HG03457 (cell line): Measurements from ENCODE around the gene PRSS37.
"Not testable (repeated sequence)": the region's sequence is repeated elsewhere in the genome, so short reads cannot be mapped to it uniquely, and the experiment has no call there.

ENCODE experiments used
- ATAC-seq: cut with Tn5 transposase; IDR thresholded peaks from one replicate; pipeline ENCODE4 v1.9.1; 2021; ENCODE audit warnings: moderate number of reproducible peaks; ENCODE audit not compliant: unreplicated experiment

Gene PRSS37

DNA sequence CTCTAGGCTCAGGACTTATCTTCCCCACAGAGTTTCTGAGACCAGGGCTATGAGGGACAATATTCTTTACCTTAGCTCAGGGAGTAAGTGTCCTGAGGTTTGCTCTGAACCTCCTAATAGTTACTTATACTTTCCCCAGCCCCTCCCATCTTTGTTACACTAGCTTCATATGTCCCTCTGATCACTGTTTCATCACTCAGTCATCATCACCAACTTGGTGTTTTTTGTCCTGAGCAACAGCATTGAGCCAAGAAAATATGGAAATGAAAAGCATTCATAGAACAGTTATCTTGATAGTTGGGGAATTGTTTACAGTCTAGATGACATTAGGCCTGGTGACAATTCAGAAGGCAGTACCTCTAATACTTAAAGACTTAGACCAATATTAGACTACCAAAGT, at the start of gene PRSS37:
Gene PRSS37, minus strand, starts transcription at position 101 of the 400 bp plus-strand sequence. CDS start 436 bp downstream, outside the sequence.
- no peak for ATAC-seq

DNA sequence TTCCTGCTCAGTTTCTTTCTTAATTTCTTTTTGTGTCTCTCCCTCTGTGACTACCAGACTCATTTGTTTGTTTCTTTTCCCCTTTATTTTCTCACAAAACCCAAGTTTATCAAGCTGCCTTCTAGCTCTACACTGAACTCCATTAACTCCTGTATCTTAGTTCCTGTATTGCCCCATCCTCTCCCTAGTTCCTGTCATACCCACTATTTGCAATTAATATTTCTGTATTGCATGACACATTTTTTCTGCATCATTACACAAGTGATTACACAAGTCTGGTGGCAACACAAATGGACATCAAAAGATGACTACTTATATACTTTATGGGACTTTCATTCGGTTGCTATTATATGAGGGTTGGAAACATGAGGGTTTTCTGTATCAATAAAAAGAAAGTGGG, 48.0 kb upstream of the PRSS37 start:
- no peak for ATAC-seq

GRCh38 chr7:141884539-141885225, 43.4 kb upstream of the PRSS37 start:
- ATAC-seq: peak; percentile 52

GRCh38 chr7:141880960-141881359, 39.7 kb upstream of the PRSS37 start:
- no peak for ATAC-seq

GRCh38 chr7:141877365-141877764, 36.1 kb upstream of the PRSS37 start:
- no peak for ATAC-seq

- ATAC-seq: no peak
Measured at GRCh38 chr7:141876371-141876770, 35.1 kb upstream of the PRSS37 start.

GRCh38 chr7:141875453-141875852, 34.2 kb upstream of the PRSS37 start:
- ATAC-seq: no peak

- no peak for ATAC-seq
Measured at GRCh38 chr7:141874787-141875186, 33.5 kb upstream of the PRSS37 start.

- ATAC-seq: no peak
Measured at GRCh38 chr7:141872931-141873330, 31.6 kb upstream of the PRSS37 start.

DNA sequence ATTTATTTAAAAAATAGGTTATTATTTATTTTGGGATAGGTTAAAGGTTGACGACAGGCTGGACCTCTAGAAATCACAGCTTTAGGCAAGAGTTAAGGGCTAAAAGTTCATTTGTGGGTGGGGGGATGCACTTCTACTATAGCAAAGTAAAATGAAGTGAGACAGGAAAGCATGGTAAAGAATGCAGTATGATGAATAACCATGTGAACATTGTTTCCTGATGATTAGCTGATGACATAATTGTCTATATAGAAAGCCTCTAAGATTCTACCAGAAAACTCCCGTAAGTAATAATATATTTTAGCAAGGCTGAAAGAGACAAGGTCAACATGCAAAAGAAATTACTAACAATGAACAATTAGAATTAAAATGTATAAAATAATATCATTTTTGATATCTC, 25.7 kb upstream of the PRSS37 start:
- no peak for ATAC-seq

GRCh38 chr7:141864765-141865447, 23.6 kb upstream of the PRSS37 start:
- no peak for ATAC-seq

DNA sequence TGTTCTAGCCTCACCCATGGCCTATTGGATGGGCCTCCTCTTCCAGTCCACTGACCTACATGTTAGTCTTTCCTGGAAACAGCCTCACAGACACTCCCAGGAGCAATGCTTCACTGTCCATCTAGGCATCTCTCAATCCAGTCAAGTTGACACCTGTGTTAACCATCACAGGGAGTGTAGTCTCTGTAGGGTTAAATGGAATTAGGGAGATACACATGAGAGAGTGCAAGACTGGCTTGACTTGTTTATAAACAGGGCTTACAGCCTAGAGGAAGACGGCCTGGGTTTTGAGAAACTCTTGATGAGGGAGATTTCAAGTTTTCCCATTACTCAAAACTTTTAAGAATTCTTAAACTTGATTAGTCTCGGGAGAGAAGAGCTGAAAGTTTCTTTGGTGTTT, 18.9 kb upstream of the PRSS37 start:
- no peak for ATAC-seq

- no peak for ATAC-seq
Measured at GRCh38 chr7:141847996-141848395, 6.7 kb upstream of the PRSS37 start.

- no peak for ATAC-seq
Measured at GRCh38 chr7:141844256-141844655, 3.0 kb upstream of the PRSS37 start.

GRCh38 chr7:141842904-141843303, 1.6 kb upstream of the PRSS37 start:
- ATAC-seq: no peak

DNA sequence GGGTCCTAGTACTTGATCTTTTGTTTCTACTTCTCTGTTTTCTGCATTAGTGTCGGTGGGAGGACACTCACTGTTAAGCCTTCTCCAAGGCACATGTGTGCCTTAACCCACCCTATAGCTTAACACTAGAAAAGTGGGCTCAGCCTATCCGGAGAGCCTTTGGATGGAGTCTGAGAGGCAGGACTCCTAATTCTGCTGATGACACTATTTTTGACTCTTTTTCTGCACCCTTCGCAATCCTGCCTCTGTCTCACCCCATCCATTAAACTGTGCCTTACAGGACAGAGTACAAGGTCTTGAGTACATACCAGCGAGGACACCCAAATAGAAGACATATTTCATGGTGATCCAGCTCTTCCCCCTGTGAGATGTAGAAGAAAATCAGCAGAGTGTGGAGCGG, 577 bp downstream of the PRSS37 start:
- ATAC-seq: no peak

DNA sequence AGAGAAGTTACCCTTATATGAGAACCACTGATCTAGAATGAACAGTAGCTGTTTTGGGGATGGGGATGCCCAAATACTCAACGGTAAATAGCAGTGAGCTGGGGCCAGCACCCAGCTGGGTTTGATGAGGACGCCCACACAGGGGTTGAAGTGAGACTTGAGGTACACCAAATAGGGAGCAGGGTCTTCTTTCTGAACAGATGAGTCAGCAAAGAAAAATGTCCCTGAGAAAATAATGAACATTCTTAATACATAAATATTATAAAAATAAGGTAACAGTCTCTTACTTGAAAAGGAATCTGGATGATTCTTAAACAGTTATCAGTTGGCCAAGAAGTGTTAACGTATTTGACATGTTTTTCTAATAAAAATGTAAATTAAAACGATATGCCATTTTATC, 2.0 kb downstream of the PRSS37 start:
- no peak for ATAC-seq

DNA sequence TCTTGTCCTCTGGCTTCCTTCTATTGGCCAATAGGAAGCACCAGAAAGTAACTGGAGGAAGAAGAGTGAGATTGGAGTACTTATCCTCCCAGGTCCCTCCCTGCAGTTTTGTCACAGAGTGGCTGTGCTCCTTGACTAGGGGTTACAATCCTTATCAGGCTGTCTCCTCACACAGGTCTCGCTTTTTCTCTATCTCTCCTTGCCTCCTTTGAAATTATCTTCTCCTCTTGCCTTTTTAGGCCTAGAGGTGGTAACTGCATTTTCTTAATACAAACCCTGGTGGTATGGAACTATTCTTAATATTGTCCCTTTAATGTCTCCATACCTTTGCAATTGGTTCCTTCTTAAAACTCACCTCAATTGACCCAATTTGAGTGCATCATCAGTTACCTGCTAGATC, 2.7 kb downstream of the PRSS37 start:
- no peak for ATAC-seq

GRCh38 chr7:141837683-141838082, 3.6 kb downstream of the PRSS37 start:
- no peak for ATAC-seq

DNA sequence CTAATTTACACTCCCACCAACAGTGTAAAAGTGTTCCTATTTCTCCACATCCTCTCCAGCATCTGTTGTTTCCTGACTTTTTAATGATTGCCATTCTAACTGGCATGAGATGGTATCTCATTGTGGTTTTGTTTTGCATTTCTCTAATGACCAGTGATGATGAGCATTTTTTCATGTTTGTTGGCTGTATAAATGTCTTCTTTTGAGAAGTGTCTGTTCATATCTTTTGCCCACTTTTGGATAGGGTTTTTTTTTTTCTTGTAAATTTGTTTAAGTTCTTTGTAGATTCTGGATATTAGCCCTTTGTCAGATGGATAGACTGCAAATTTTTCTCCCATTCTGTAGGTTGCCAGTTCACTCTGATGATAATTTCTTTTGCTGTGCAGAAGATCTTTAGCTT, 18.9 kb downstream of the PRSS37 start:
- ATAC-seq: not testable (repeated sequence)

DNA sequence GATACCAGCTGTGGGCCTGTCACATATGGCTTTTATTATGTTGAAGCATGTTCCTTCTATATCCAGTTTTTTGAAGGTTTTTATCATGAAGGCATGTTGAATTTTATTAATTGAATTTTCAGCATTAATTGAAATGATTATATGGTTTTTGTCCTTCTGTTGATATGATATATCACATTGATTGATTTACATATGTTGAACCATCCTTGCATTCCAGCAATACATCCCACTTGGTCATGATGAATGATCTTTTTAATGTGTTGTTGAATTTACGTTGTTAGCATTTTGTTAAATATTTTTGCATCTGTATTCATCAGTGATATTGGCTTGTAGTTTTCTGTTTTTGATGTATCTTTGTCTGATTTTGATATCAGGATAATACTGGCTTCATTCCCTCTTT, 21.2 kb downstream of the PRSS37 start:
- ATAC-seq: no peak

GRCh38 chr7:141792526-141792925, 48.8 kb downstream of the PRSS37 start:
- ATAC-seq: no peak

GRCh38 chr7:141789917-141790316, 51.4 kb downstream of the PRSS37 start, which contains the start of gene TAS2R5:
TSS of gene TAS2R5 (plus strand) at chr7:141790217. CDS start at chr7:141790362, 145 bp downstream.
- no peak for ATAC-seq
